Stimulated activated CD8-positive, alpha-beta memory T cell treated with anti-CD3 and anti-CD28 coated beads, Interleukin-12 subunit alpha, Interleukin-12 subunit beta, amount 100 ng/mL, for 24 hours (primary cell): ENCODE results near the gene FADS2.
A peak's percentile ranks its signal among the peaks of the same experiment; 100 is the strongest.

Experiments
- DNase-seq: peaks from one replicate; pipeline ENCODE4 v3.0.0-alpha.2; 2020; ENCODE audit errors: extremely low read depth

Gene FADS2

GRCh38 chr11:61795876-61796526, 32.1 kb upstream of the FADS2 start:
- DNase-seq, result no peak

DNA sequence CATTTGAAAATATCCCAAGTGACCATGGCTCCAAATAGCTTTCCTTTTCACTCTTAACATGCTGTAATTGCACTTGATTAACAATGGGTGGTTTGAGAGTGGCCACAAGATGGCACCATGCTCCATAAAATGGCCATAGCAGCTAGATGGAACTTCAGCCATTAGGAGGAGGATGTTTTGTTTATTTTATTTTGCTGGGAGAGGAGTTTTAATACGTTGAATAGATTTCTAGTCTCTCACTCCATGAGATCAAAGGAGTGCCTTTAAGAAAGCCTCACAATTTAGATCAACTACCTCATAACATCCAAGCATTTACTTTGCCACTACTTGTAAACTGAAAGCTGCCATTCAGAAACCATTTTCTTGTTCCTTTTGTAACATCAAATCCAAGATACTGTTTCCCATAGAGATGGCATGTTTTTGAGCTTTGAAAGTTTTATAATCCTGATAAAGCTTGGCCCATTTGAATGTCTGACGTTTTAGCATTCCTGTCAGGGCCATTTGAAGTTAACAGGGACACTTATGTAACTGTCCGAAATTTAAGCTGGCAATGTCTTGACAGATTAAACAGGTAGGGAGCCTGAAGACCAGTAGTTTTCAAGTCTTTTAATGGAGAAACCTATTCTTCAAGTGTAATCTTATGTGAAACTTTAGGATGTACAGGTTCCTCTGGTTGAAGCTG, 30.7 kb upstream of the FADS2 start:
- no peak for DNase-seq

DNA sequence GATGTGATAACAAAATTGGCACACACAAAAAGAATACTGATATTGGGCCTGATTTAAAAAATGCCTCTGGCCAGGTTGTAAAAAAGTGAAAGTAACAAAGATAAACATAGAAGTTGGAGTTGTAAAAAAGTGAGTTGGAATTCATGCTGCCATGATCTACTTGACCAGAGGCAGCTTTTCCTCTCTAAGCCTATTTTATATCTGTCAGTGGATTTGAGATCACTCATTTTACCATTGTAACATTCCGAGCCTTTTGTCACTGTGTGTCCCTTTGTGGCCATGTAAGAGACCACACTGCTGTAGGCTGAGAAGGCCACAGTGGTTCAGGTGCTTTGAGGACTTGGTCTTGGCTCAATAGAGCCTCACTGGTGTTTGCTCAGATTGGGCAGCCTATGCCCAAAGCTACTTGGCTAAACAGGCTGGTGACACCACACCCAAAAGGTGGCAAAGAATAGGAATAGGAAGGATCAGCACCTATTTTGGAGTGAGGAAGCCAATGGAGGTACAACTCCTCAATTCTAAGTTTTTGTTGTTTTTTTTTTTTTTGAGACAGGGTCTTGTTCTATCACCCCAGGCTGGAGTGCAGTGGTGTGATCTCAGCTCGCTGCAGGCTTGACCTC, 28.3 kb upstream of the FADS2 start:
- no peak for DNase-seq

DNA sequence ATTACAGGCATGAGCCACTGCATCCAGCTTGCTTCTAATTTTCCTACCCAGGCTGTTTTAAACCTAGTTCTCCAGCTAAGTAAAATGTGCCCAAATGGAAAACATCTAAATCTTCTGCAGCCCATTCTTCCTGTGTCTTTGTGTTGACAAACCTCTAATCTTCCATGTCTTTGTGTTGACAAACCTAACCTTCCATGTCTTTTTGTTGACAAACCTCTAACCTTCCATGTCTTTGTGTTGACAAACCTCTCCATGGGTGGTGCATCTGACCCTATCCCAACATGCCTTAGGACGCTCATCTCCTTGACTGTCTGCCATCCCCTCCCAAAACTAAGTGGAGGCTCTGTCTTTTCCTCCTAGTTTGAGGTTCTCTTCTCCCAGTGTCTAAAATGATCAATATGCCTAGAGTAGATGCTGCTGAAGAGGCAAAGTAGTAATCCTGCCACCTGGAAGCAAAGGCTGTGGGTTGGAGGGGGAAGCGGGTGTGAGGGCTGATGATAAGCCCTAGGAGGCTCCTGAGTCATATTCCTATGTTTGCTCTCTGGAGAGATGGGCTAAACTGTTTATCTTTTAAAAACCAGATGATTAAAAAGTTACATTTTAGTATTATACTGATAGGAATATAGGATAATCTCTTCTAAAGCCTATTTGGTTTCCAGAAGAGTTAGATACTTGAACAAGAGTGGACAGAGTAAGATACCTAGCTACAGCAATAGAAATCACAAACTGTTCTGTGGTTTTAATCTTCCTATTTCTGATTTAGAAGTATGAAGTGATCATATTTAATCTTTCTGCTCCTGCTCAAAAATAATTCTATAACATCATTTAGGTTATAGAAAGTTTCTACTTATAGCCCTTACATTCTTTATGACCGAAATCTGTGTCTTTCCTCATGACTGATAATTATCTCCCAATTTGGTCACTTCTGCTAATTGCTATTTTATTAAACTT, 27.5 kb upstream of the FADS2 start:
- no peak for DNase-seq

GRCh38 chr11:61802605-61803004, 25.5 kb upstream of the FADS2 start:
- no peak for DNase-seq

DNA sequence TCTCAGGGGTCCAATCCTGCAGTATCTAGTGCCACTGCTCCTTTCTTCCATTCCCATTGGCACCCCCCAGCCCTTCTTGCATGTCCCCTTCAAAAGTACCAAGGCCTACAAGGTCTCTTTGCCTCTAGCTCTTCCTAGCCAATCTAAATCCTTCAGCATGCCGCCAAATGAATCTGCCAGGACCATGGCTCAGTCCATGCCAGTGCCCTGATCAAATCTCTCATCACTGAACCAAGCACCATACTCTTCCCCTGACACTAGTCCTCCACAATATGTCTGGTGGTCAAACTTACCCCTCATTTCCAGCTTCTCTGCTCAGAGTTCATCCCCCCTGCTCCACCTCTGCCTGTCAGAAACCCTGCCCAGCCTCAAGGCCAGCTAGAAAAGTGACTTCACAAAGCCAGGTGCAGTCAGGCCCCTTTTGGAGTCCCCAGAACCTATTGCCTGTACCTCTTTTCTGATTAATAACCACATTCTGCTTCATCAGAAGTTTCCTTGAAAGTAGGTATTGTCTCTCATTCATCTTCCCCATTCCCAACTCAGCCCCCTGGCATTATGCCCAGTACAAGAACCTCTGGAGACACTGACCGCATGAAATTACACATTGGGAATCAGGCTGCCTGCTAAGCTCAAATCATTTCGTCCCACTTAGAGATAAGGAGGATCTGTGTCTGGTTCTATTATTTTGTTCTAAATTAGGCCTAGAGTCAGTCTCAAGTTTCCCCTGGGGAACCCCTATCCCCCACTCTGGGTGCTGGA, 24.0 kb upstream of the FADS2 start:
- no peak for DNase-seq

GRCh38 chr11:61805146-61805545, 23.0 kb upstream of the FADS2 start:
- DNase-seq, result no peak

- no peak for DNase-seq
Observed at GRCh38 chr11:61806785-61807184, 21.3 kb upstream of the FADS2 start.

- no peak for DNase-seq
Observed at GRCh38 chr11:61810671-61811175, 17.4 kb upstream of the FADS2 start.

- no peak for DNase-seq
Observed at GRCh38 chr11:61811831-61812230, 16.3 kb upstream of the FADS2 start.

- no peak for DNase-seq
Observed at GRCh38 chr11:61812736-61813411, 15.2 kb upstream of the FADS2 start.

- DNase-seq, result no peak
Observed at GRCh38 chr11:61814247-61814957, 13.7 kb upstream of the FADS2 start.

- no peak for DNase-seq
Observed at GRCh38 chr11:61814958-61815789, 12.9 kb upstream of the FADS2 start.

DNA sequence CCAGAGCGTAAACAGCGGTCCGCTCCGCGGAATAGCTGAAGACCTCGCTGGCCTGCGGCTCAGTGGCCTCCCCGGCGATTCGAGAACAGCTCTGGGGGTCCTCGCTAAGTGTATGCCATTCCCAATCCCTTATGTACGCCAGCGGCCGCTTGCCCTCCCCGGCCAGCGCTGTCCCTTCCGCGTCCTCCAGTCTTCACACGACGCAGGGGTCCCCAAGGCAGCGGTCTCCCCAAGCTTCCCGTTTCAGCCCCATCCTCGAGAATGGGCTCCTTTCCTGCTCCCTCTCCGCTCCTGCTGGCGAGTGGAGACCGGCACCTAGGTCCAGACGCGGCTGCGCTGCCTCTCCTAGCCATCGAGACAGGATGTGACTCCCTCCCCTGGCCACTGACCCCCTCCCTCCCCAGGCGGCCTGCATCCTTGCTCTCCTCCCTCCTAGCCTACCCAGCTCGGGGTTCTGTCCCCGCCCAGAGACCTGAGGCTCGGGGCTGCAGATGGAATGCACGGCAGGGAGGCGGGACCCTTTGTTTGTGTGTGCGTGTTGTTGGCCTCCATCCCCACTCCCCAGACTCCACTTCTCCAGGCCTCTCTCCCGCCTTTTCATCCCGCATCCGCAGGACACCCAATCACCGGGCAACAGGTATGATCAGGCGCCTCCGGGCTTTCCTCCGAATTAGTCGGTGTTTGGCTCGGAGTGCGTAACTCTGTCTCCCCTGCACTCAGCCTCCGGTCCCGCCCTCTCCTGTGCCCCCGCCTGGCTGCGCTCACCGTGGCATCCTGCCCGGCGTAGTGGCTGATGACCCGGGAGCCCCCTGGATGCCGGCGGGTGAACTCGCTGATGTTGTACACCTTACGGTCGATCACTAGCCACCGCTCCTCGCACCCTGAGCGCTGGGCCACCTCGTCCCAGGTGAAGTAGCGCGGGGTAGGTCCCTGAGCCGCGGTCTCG, 12.0 kb upstream of the FADS2 start:
- no peak for DNase-seq

- peak; percentile 54 for DNase-seq
Observed at GRCh38 chr11:61816736-61817455, 11.2 kb upstream of the FADS2 start, which contains the start of gene FADS1. Gene FADS1, minus strand, starts transcription at chr11:61817003. Its CDS starts 74 bp downstream, at chr11:61816929.

- DNase-seq, result no peak
Observed at GRCh38 chr11:61817471-61818202, 10.5 kb upstream of the FADS2 start.
